ENCODE data around the gene PLCB2.
A peak's percentile ranks its signal among the peaks of the same experiment; 100 is the strongest.

The PLCB2 gene

DNA sequence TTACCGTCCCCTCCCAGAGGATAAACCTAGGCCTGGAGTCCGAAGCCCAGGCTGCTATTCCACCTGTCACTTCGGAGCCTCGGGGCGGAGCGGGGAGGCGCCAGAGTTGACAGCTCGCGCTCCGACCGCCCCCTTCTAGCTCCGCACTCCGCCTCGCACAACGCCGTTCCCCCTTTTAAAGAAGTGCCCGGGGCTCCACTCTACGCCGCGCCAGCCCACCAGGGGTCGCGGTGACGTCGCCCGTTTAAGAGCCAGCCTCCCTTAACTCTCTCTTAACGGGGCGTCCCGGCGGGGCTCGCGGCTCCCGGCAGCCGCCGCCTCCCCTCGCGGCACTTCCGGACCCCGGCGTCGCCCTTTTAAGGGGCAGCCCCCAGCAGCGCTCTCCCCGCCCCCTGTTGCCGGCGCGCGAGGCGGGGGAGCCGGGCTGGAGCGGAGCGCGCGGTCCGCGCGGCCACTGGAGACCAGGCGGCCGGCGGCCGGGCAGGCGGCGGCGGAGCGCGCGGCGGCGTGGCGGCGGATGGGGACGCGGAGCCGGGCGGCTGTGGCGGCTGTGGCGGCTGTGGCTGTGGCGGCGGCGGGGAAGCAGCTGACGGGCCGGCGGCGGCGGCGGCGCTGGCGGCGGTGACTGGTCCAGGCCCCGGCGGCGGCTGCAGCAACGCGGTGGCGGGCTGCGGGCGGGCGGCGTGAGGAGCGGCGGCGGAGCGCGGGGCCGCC lies 15.7 kb upstream of the PLCB2 start, which contains the start of gene INAFM2:
INAFM2 (plus strand) TSS at position 454 of the 714 bp plus-strand sequence. CDS start 364 bp downstream, outside the sequence.
- peak; percentile 79 for DNase-seq (ENCODE audit: extremely low read depth, low read depth)
- TF ChIP-seq, protein P1, sequence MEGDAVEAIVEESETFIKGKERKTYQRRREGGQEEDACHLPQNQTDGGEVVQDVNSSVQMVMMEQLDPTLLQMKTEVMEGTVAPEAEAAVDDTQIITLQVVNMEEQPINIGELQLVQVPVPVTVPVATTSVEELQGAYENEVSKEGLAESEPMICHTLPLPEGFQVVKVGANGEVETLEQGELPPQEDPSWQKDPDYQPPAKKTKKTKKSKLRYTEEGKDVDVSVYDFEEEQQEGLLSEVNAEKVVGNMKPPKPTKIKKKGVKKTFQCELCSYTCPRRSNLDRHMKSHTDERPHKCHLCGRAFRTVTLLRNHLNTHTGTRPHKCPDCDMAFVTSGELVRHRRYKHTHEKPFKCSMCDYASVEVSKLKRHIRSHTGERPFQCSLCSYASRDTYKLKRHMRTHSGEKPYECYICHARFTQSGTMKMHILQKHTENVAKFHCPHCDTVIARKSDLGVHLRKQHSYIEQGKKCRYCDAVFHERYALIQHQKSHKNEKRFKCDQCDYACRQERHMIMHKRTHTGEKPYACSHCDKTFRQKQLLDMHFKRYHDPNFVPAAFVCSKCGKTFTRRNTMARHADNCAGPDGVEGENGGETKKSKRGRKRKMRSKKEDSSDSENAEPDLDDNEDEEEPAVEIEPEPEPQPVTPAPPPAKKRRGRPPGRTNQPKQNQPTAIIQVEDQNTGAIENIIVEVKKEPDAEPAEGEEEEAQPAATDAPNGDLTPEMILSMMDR (IDR thresholded peaks at IDR 0.05; ENCODE audit: low read depth, low read length) = peak; percentile 53

DNA sequence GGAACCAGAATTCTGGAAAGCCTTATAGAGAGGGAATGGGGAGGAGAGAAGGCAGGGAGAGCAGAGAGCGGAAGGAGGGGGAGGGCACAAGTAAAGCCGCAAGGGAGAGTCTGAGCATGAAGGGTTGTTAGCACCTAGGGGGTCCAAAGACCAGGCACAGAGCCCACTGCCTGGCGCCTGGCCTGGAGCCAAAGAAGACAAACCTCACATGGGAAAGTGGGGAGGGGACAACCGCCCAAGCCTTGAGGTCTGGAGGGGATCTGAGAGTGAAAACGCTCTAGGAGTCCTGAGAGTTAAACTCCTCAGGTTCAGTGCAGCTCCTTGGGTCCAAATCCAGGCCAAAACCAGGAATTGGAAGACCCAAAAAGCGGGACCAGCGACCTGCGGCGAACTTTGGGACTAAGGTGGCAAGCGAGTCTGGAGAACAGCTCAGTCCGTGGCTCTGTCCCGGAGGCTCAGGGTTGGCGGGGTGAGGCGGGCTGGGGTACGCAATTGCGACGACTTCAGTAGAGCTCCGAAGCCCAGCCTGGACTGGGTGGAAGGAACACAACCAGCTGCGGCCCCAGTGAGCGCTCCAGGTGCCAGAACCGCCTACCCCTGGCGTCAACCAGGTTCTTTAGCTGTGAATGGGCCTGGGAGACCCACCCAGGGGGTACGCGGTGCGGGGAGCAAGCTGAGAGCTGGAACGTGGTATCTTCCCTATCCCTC lies 14.9 kb upstream of the PLCB2 start:
- no peak for DNase-seq (ENCODE audit: extremely low read depth, low read depth)

DNA sequence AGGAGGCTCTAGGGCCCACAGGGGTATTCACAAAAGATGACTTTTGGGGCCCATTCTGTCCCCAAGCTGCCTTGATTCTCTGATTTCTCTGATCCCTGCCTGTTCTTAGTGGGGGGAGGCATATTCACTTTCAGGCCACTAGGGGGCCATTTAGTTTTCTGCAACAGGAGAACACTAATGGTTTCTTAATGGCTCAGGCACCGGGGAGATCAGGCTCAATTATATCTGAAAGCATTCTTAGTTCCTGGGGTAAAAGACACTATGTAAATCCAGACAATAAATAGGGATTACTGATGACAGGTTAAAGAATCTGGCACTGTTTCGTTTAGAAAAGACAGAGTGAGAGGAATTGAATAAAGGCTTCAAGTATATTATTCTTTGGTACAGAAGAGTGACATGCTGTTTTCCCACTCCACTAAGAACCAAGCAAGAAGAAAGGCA lies 13.2 kb upstream of the PLCB2 start:
- TF ChIP-seq, protein P1 (IDR thresholded peaks at IDR 0.05; ENCODE audit: low read depth, low read length) = peak; percentile 89
- DNase-seq (ENCODE audit: extremely low read depth, low read depth) = no peak

More for the DNA sequence above, 14.9 kb upstream of the PLCB2 start:
- TF ChIP-seq, protein P1 (IDR thresholded peaks at IDR 0.05; ENCODE audit: low read depth, low read length) = no peak

DNA sequence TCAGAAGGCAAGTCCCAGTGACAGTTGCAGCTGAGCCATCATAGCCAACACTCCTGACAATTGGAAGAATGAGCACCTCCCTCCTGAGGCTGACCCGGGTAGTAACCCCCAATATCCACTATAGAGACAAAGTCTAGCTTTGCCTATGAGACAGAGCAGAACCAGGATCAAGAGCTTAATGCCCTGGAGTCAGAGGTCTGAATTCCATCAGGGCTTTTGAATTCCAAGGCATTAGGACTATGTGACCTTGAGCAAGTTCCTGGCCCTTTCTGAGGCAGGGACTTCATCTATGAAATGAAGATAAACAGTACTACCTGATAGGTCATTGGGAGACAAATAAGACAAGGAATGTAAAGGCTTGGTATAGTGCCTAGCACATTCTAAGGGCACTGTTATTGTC lies 12.7 kb upstream of the PLCB2 start:
- TF ChIP-seq, protein P1 (IDR thresholded peaks at IDR 0.05; ENCODE audit: low read depth, low read length) = no peak
- DNase-seq (ENCODE audit: extremely low read depth, low read depth) = no peak

DNA sequence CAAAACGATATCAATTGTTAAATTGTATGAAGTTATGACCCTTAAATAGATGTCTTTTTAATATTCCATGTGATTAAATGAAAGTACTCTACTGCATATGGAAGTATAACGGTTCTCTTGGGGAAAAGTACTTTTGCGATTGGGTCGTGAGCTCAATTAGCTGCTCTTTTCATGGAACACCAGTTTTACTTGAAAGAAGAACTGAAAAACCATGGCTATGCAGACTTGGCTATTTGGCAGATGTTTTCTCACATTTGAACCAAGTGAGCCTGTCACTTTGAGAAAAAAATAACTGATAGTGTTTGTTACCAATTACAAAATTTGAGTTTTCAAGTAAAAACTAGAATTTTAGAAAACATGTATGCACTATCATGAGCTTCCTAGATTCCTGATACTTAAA lies 9.8 kb upstream of the PLCB2 start:
- no peak for DNase-seq (ENCODE audit: extremely low read depth, low read depth)
- TF ChIP-seq, protein P1 (IDR thresholded peaks at IDR 0.05; ENCODE audit: low read depth, low read length) = no peak

DNA sequence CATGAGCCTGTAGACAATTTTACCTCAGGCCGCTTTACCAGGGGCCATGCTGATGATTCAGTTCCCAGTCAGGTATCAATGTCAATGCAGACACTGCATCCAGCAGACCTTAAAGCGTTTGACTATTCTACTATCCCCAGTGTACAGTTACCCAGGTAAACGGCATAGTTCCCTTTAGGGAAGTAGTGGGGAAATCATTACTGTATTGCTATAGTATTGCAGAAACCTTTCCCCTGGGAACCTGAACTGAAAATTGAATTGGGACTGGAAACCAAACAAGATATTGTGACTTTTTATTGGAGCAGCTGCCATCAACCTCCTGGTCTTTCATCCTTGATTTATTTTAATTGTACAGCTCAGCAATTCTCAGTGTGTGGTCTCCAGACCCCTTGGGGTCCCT lies 9.2 kb upstream of the PLCB2 start:
- TF ChIP-seq, protein P1 (IDR thresholded peaks at IDR 0.05; ENCODE audit: low read depth, low read length) = no peak
- DNase-seq (ENCODE audit: extremely low read depth, low read depth) = no peak

DNA sequence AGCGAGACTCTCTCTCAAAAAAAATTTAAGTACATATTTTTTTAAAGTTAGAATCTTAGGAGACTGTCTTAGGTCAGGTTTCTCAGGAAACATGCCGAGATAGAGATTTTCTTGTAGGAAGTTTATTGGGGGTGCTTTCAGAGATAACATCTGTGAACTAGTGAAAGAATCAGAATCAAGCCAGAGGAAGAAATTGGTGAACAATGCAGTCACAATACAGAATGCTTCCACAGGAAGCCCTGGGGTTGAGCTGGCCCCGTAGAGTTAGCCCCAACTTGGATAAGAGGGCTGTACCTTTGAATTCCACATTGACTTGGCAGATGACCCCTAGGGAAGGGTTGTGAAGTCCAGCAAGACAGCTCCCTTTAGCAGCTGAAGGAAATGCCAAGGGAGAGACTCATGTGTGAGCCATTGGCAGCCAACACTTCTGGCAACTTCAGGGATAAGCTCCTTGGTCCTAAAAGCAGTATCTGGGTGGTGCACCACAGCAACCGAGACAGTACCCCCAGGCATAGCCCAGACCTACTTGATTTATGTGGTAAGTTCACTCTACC lies 7.1 kb upstream of the PLCB2 start:
- TF ChIP-seq, protein P1 (IDR thresholded peaks at IDR 0.05; ENCODE audit: low read depth, low read length) = no peak
- DNase-seq (ENCODE audit: extremely low read depth, low read depth) = no peak
